ENCODE data around the gene UTP25. TPM values are rescaled to one million over a fixed set of nuclear protein-coding genes. Genes with fewer than 3 reads are reported as not detected.

Gene UTP25
- polyA plus RNA-seq, 12 donors = 6.4 to 8.9 (median 7.4) TPM; not detected in 1

DNA sequence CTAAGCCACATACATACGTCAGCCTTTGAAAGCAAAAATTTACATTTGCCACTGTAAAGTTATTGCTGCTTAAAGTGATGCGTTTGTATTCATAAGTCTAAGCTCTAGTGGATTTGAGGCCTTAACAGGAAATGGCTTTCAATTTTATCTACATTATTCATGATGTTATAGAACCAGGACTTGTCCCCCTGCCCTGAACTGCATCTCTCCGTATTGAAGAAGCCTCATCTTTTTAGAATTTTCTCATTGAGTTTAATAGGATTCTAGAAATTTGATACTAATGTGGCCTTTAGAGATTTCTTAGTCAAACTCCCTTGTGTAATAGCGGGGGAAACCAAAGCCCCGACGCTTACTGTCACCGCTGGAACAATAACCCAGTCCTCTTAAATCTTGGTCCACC, 9.9 kb downstream of the UTP25 start:
- no peak for DNase-seq

DNA sequence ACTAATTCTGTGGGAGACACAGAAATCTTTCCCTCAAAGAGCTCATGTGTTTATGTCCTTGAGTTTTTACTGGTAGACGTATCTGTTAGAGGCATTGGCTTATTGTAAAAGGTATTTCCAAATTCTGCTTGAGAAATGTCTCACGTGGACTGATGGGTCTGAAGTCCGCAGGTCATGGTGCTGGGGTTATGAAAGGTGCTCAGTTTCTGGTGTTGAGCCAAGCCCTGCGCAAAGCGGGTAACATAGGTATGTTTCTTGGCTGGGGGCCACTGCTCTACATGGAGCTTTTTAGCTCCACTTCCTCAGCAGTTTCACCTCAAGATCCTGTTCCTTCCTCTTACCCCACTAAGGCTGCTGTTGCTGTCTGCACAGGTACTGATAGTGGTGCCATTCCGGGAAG, 10.8 kb downstream of the UTP25 start:
- DNase-seq = no peak

DNA sequence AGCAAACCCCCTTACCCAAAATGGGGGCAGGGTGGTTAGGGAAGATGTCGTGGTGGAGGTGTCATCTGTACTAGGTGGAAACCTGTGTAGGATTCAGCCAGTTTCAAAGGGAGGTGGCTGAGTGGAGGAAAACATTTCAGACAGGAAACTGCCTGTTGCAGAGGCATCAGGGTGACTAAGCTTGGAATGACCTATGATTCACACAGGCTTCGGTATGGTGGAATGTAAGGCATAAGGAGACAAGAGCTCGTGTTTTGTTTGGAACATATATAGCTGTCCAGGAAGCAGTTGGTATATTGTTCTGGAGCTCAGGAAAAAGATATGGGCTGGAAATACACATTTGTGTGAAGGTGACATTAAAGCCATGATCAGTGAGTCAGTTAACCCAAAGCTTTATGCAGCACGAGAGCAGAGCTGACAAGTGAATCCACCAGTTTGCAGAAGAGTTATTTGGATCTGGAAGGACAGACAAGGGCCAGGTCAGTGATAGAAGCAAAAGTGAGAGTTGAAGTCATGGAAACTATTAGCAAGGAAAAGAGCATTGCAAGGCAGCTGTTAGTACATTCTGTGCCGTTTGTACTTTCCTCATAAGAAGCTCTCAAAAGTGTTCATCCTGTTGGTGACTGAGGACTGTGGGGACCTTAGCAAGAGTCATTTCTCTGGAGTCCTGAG, 12.2 kb downstream of the UTP25 start:
- DNase-seq = no peak

DNA sequence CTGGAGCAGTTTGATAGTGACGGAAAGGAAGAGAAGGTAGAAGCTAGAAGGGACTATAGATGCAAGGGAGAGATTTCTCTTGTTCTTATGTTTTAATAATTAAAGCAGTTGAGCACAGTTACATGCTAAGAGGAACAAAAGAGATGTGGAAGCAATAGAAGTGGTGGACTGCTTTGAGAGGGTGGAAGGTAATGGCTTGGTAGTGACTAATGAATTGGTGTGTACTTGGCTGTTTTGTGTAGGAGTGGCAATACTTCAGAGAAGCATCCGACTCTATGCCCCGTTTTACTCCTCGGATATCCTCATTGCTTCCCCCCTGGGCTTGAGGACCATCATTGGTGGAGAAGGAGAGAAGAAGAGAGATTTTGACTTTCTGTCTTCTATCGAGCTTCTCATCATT, 12.8 kb downstream of the UTP25 start:
- no peak for DNase-seq

- DNase-seq = no peak
Observed at GRCh38 chr1:209844695-209845407, 17.1 kb downstream of the UTP25 start.

DNA sequence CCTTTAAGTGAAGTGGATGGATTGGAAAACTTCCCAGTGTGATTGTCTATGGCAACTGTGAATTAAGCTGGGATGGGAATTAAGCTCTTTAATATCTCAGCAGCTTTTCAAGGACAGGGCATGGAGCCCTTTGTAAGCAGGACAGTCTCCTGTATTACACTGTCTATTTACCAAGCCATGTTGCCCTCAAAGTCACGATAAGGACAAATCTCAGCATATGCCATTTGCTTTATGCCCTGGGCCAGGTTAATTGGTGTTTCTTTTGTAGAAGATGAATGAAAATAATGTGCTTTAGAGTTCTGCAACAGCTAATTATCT, 17.6 kb downstream of the UTP25 start:
- DNase-seq = no peak

- no peak for DNase-seq
Observed at GRCh38 chr1:209849388-209849787, 21.6 kb downstream of the UTP25 start.

DNA sequence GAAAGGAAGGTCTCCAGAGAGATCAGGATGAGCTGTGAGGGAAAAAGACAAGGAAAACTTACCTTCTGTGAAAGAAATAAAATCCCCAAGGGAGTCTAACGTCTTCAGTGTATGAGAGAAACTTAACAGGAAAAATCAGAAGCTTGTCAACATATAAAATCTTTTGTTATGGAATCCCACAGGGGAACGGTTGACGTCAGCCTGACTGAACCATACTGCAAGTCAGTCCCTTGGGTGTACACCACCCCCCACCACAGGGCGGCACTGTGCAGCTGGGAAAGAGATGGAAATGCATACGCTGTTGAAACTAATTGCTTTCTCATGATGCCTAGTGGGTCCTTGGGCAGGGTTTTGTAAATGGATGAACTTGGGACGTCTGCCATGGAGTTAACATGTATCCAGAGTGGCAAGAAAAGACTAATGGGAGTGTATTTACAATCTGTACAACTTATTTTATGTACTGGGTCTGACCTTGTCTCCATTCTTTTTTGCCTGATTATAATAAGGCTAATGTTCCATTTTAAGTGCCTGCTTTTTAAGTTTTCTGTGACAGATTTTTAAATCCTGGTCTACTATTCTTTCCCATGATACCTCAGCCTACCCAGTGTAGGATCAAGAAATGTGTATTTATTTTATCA, 22.7 kb downstream of the UTP25 start:
- no peak for DNase-seq

DNA sequence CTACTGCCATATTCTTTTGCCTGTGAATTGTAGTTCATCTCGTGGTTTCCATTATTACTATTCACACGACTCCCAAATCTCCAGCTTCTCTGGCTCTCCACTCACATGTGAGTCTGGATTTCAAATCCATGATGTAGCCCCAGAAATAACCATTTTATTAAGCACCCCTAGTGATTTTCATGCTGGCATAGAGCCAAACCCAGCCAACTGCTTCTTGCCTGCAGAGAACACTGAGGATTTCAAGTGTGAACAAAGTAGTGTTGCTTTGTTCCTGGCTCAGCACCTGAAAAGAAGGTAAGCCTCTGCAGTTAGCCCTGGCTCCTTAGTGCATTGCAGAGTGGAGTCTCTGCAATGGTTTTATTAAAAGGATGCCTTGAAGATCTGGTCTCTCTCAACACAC, 25.9 kb downstream of the UTP25 start:
- DNase-seq = no peak

DNA sequence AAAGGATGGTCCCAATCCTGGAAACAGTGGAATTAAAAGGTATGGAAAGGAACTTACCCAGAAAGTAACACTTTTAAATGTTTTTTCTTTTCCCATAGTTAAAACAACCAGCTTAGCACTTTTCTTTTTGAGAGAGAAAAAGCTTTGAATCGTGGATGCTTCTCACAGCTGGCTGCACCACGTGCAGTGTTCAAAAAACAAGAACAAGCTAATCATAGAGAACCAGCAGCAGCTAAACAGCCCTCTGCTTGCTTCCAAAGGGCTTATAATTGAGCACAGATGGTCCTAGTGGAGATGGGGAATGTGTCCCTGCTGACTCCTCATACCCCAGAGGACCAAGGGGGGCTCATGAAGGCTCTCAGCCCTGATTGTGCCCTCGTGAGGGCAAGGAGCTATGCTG, 26.4 kb downstream of the UTP25 start:
- DNase-seq = no peak

GRCh38 chr1:209855006-209855405, 27.2 kb downstream of the UTP25 start:
- DNase-seq = no peak

DNA sequence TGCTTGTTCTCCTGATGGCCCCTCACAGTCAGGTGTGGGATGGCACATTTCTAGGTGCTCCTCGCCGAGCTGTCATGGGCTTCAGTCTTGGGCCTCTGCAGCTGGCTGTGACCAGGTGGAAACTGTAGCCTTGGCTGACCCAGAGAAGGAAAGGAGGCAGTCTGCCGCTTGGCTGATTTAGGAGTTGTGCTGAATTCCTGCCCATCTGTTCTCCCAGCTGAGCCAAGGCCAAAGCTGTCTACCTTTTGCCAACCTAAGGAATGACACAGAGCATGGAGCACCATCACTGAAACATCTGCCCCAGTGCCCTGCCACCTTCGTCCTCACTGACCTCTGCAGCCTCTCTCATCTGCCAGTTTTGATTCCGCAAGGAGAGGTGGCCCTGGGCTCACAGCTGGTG, 27.9 kb downstream of the UTP25 start:
- DNase-seq = no peak

- DNase-seq = no peak
Observed at GRCh38 chr1:209858561-209859103, 30.9 kb downstream of the UTP25 start.

DNA sequence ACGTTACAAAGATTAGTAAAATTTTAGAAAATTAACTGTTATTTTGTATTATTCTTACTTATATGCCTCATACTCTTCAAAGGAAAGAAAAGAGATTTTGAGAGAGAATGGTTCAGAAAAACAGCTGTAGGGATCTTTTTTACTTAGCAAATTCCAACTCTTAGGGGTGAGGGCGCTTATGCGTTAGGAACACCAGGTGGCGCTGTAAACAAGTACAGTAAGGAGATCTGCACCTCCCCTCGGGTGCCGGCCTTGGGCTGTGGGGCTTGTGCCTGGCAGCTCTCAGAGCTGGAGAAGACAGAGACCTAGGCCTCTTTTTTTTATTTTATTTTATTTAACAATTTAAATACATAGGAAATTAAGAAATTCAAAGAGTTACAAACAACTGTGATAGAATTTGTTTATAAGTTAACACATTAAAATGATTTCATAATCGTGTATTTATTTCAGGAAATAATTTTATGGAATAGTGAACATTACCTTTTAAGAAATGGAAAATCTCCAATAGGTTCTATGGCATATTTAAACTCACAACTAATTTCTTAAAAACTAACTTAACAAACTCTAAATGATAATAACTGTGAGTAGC, 32.6 kb downstream of the UTP25 start:
- DNase-seq = peak; percentile 74

DNA sequence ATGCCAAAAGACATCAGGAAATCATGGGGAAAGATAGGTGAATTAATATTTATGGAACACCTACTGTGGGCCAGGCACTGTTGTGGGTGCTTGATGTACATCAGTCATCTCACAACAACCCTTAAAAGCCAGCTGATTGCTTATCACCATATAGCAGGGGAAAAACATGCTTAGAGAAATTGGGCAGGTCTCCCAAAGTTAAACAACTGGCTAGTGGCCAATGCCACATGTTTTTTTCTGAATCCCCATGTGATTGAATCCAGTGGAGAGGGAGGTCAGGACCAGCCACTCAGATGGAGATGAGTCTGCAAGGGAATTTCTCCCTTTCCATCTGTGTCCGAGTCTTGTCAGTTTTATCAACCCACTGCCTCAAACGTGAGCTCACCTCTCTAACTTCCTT, 33.5 kb downstream of the UTP25 start:
- no peak for DNase-seq

- DNase-seq = no peak
Observed at GRCh38 chr1:209862391-209863356, 34.9 kb downstream of the UTP25 start.

- no peak for DNase-seq
Observed at GRCh38 chr1:209863766-209864485, 36.2 kb downstream of the UTP25 start.

DNA sequence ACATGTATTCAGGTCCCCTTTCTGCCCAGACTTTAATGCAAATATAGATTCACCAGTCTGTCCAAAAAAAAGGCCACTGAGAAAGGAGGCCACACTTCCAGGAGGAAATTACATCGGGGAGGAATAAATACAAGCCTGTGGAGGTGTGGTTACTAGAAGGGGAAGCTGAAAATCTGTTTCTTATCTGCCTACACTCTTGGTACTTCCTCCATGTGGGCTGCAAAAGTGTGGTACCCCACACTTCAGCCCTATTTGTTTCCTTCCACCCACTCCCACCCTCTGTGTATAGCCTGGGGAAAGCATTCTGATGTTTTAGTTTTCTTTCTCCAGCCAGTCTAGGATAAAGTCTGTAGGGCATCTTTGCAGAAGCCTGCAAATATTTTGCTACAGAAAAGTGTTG, 38.4 kb downstream of the UTP25 start:
- DNase-seq = no peak

DNA sequence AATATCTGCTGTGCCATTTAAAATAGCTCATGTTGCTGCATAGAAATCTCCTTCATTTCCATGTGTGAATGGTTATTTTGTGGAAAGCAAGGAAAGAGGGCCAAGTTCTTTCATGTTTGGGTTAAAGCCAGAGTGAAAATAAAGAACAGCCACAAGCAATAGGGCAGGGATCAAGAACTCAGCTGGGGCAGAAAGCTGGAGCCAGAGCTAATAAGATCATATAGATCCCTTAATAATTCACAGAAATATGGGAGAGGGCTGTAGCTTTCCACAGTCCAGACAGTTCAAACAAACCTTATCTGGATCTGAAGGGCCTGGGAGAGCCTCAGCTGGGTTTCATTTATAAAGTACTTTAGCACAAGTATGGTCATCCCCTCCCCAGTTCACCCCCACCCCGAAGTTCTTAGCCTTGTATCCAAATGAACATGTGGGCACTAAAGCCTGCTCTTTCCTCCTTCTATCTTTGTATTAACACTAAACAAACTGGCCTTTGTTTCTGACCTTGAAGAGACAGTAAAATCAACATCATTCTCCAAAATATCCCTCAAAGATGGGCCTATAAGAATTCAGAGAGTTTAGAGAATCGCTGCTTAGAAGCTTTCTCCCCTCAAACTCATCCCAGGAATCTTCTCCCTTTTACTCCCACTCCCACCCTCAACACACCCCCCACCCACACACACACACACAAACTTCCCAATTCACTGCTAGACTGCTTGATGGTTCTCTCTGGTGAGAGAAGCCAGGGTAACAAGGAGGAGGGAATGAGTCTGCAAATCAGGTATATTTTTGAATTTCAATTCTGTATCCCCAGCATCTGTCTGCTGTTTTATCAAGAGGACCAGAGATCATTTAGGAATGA, 41.7 kb downstream of the UTP25 start:
- DNase-seq = peak; percentile 60

All from muscle of arm (tissue), 12 donors.